HG03045 (cell line): Measurements from ENCODE around the gene MRFAP1L1.
"Not testable (repeated sequence)": the region's sequence is repeated elsewhere in the genome, so short reads cannot be mapped to it uniquely, and the experiment has no call there.

Experiments used
- ATAC-seq: cut with Tn5 transposase; IDR thresholded peaks from one replicate; pipeline ENCODE4 v1.9.1; 2021; ENCODE audit warnings: mild to moderate bottlenecking, moderate library complexity; ENCODE audit not compliant: unreplicated experiment

MRFAP1L1 gene

DNA sequence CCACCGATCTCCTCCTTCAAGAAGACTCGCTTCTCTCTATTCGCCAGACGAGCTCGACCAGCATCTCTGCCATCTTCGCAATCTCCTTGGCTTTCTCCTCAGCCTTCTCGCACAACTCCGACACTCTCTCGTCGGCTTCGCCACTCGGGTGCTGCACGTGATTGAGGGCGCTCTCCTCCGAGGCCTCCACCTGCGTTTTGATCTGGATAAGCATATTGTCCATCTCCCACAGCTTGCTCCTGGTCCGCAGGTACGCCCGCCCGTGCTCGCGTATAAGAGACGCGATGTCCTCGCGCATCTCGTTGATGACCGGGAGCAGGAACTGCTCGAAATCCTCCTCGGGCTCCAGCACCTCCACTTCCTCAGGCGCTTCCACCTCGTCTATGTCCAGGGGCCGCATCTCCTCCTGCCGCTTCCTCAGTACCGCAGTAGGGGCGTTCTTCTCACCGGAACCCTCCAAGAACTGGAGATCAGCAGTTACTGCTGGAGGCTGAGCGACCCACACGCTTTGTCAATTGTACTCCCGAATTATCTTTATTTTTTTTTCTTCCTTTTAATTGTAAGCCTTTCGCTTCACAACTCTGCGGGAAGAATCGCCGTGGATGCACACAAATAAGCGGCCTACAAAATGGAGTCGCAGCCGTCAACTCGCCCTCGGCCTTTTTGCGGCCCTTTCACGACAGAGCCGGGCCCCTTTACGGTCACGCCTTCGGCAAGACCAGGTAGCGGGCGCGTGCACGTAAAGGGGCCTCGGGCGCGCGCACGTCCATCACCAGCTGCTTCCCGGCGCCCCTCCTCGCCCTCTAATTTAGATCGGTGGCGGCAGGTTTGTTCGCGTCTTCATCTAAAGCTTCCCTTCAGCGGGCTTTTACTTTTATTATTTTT lies at the start of gene MRFAP1L1:
Gene MRFAP1L1 (minus strand): TSS at position 636 of the 885 bp plus-strand sequence. CDS start 236 bp downstream, at position 400.
- peak; percentile 60 for ATAC-seq

DNA sequence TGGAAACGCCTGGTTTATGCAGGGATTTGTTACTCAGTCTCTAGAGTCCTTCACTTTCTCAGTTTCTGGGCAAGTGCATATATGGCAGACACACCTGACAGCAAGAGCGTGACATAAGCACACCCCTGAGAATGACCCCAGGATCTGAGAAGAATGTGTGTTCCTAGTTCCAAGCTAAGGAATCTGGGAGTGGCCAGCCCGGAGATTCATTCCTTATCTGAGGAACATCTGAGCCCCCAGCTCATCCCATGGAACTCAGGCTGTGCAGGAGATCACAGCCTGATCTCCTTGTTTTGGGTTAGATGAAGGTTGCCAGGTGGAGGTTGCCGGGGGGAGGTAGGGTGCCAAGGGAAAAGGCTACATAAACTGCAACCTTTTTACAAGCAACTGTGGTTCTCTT lies 49.1 kb upstream of the MRFAP1L1 start:
- no peak for ATAC-seq

DNA sequence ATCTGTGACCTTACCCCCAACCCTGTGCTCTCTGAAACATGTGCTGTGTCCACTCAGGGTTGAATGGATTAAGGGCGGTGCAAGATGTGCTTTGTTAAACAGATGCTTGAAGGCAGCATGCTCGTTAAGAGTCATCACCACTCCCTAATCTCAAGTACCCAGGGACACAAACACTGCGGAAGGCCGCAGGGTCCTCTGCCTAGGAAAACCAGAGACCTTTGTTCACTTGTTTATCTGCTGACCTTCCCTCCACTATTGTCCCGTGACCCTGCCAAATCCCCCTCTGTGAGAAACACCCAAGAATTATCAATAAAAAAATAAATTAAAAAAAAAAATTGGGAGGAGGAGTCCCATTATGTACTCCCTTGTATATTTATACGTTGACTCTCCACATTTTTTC lies 46.7 kb upstream of the MRFAP1L1 start:
- ATAC-seq, result not testable (repeated sequence)

DNA sequence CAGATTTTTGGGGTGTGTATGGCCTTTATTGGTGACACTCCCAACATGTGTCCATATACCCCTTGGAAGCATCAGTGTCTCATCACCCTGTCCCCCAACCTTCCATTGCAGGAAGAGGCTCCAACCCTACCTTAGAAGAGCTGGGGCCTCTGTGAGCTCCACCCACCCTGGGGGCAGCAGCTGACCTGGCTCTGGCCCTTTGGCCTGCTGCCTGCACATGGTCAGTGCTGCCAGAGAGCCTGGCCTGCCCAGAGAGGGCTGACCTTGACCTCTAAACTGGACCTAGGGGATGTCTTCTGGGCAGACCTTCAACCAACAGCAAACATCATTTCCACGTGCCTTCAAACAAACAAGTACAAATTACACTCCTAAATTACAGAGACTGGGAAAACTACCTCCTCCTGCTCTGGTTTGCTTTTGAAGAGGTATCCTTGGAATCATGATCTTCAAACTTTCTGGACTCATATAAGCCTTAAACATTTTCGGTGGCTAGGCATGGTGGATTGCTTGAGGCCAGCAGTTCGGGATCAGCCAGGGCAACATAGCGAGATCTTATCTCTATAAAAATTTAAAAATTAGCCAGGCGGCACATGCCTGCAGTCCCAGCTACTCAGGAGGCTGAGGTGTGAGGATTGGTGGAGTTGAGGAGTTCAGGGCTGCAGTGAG lies 45.6 kb upstream of the MRFAP1L1 start:
- no peak for ATAC-seq

DNA sequence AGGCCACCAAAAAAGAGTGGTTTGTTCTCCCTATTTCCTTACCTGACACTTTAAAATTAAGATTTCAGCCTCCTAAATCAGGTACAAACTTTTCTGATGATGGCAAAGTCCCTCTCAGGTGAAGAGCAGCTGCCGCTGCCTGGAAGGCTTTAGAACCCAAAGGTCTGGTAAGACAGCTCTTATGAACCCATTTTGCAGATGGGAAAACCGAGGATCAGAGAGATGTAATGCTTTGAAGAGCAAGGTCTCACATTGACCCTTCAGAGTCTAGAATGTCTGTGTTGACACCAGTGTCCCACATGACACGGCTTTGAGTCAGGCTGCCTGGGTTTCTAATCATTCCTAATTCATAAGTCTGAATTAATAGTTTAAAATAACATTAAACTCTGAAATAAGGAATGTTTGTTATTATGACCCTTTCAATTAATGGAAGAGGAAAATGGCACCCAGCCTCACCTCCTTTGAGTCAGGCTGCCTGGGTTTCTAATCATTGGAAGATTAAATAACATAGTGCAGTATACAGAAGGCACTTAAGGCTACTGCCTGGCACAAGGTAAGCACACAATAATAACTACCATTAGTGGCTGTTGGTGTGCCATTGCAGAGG lies 44.9 kb upstream of the MRFAP1L1 start:
- ATAC-seq, result no peak

DNA sequence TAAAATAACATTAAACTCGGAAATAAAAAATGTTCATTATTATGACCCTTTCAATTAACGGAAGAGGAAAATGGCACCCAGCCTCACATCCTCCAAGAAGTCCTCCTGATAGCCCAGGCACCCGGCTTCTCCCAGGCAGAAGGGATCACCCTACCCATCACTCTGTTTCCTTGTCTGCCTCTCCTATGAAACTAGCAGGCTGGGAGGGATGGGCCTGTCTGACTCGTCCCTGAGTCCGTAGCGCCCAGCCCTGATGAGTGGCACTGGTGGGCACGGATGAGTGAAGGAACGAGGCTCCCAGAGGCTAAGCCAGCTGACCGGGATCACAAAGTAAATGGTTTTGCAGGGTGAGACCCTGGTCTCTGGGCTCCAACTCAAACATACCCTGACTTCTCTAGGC lies 44.2 kb upstream of the MRFAP1L1 start:
- ATAC-seq, result no peak

DNA sequence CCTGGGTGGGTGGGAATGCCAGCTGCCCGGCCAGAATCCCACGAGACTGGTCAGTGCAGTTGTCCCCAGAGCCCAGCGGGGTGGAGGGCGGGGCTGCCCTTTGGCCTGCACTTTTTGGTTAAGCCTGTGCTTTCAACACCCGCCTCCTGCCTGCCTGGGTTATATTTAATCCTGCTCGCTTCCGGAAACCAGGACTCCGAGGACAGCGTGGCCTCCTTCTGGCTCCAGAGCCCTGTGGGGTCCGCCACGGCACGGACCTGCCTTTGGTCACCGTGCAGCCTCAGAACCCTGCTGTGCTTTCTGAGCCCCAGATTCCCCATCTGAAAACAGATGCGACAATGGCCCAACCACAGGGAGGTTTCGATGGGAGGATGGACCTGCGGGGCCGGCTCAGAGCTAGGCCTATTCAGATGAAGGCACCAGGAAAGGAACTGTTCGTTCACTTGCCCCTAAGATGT lies 43.5 kb upstream of the MRFAP1L1 start:
- ATAC-seq, result no peak

DNA sequence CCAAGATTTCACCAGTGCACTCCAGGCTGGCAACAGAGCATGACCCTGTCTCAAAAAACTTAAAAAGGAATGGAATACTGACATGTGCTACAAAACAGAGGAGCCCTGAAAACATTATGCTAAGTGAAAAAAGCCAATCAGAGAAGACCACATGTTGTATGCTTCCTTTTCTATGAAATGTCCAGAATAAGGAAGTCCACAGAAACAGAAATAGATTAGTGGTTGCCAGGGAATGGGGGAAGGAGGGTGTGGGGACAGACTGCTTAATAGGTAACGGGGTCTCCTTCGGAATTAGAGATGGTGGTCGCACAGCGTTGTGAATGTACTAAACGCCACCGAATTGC lies 42.8 kb upstream of the MRFAP1L1 start:
- ATAC-seq, result no peak

DNA sequence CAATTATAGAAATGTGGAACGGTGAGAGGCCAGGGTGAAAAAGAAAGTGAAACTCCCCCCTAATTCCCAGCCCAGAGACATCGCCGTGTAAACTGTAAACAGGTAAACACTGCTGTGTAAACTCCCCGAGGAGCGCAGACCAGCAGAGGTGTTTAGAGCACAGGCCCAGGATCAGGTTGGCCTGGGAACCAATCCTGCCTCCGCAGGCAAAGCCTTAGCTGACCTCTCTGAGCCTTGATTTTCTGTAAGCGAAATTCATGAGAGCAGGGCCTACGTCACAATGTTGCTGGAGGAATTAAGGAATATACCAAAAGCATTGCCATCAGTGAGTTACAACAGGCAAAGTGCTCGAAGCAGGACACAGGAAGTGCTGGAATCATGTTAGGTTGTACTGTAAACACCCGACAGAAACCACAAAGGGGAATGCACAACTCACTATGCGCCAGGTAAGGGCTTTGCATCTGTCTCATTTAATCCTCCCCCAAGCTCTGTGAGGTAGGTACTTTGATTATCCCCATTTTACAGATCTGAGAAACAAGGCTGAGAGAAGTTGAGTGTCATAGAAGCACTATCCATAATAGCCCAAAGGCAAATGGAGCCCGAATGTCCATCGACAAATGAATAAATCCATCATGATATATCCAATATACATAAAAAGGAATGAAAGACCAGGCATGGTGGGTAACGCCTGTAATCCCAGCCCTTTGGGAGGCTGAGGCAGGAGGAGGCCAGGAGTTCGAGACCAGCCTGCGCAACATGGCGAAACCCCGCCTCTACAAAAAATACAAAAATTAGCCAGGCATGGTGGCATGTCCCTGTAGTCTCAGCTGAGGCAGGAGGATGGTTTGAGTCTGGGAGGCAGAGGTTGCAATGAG lies 42.2 kb upstream of the MRFAP1L1 start:
- no peak for ATAC-seq

DNA sequence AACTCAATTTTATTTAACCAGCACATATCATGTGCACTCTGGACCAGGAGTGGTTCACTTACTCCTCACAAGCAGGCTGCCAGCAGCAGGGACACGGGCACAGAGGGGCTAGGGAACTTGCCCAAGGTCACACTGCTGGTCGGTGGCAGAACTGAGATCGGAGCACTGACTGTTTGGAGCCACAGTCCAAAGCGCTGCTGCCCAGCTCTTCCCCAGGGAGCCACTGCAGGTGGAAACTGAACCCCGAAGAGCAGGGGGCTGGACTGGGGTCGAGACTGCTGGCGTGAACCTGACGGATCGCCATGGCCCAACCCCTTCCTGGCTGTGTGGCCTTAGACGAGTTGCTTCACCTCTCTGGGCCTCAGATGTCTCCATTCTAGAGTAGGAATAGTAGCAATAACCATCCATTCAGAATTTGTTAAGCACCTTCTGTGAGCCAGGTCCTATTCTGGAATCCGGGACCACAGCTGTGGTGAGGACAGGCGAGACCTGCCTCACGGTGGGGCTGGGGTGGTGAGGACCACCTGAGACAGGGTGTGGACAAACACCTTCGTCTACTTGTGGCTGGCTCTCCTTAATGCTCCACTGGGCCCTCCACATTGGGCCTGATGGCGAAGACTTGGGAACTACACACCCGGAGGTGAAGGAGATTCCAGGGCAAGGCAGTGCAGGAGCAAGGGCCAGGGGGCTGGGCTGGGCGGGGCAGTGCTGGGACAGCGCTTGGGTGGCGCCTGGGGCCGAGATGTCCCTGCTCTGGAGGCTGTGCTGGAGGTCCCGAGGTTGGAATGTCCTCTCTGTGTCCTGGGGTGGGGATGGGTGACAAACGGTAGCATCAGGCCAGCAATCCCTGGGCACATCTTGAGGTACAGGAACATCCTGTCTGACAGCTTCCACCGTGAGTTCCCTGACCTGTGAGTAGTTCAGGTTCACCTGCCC lies 40.9 kb upstream of the MRFAP1L1 start:
- ATAC-seq, result no peak

DNA sequence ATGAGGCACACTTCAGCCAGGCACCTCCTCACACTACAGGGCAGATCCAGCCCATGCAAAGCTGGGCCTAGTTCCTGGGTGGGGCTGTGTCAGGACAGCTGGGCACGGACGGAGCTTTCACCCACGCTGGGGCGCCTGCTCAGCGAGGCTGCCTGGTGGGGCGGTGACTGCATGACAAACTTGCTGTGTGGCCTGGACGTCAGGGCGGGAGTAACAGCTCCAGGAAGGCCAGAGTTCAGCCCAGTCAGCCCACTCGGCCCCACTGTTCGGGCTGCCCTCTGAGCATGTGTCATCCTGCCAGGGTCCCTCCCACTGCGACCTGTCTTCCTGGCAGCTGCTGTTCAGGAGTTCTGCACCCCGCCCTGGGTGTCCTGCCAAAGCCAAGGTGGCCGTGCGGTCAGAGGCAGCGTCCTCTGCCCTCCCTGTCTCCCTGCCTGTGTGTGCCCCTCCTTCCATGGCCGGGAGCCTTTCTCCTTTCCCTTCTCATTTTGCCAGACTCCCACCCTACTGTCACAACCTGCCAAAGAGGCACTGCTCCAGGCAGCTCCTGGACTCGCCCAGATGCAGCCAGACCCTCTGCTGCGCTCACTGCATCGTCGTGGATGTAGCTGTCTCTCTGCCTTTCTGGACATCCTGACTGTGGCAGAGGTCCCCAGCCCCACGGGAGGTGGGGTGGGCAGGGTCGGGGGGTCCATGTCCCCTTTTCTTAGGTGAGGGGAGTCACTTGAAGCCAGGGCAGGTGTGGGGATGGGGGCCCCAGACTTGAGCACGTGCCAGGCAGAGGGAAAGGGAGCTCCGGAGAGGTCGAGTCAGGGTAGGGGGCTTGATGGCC lies 39.9 kb upstream of the MRFAP1L1 start:
- ATAC-seq, result no peak

DNA sequence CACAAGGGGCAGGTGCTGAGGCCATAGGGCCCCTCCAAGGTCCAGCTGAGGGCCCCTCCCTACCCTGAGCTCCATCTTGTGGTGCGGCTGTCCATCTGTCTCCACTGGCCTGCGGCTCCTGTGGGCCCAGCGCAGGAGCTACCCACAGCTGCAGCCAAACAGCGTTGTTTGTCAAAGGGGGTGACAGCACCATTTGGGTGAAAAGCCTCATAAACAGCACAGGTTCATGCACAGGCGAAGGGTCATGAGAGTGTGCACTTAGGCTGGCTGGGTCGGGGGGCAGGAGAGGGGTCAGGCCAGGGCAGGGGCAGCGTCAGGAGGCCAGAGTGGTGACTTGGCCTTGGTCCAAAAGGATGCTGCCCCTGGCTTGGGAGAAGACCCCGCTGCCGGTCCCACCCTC lies 38.6 kb upstream of the MRFAP1L1 start:
- ATAC-seq, result no peak

DNA sequence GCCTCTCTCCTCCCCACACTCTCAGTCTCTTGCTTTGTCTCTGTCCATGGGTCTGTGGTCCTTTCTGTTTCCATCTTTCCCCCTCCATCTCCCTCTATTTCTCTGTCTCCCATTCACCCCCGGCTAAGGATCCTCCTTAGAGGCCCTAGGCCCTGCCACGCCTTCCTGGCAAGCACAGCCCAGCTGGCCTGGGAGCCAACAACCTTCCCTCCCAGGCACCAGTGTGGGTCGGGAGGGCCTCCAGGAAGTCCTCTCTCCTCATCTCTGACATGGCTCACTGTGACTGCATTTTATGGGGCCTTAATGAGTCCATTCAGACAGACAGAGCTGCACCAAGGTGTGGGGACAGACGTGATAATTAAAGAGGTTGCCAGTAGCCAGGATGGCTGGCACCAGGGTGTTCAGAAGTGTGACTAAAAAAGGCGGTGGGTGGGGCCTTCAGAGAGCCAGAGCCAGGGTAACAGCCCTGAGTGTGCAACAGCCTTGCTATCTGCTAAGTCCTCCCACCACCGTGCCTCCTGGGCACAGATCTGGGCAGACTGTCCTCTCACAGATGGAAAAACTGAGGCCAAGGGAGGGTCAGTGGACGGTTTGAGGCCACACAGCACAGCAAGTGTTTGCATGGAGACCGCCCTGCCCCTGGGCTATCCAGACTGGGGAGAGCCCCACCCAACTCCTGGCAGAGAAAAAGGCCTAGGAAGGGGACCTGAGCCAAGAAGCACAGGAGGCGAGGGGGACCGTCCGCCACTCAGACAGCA lies 37.8 kb upstream of the MRFAP1L1 start:
- ATAC-seq, result no peak

DNA sequence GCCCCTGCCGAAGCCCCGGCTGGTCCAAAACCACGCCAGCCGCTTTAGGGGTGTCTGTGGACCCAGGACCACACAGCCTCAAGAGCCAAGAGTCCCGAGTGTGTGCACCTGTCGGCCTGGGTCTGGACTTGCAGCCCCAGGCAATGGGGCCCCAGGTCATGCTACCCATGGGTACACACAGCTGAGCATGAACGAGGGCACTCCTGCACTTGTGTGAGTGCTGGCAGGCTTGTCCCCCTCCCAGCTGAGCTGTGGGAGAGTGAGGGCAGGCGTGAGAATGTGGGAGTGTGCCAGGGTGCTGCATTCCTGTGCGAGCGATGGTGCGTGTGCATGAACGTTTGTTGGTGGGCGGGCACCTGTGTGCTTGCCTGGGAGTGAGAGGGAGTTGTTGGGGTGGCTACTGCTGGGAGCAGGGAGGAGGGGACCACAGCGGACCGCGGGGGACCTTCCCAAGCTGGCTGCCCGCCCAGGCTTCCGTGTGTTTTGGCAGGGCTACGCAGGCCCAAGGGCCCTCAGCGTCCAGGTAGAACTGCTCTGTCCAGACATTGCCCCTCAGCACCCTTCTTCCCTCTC lies 37.1 kb upstream of the MRFAP1L1 start:
- ATAC-seq, result no peak

DNA sequence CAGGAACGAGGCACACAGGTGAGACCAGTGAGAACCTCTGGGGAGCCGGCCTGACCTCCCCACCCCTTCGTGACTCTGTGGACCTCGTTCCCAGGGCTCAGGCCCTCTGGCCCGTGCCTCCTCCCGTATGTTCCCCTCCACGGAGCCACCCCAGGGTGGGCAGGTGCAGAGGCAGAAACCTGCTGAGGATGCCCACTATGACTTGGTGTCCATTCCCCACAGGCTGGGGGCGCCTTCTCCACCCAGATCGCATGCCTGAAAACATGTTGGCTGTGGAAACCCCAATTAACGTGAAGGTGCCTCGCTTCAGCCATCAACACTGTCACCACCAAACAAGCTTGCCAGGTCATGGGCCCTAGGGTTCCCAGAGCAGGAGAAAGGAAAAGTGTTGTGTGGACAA lies 33.3 kb upstream of the MRFAP1L1 start:
- ATAC-seq, result no peak

DNA sequence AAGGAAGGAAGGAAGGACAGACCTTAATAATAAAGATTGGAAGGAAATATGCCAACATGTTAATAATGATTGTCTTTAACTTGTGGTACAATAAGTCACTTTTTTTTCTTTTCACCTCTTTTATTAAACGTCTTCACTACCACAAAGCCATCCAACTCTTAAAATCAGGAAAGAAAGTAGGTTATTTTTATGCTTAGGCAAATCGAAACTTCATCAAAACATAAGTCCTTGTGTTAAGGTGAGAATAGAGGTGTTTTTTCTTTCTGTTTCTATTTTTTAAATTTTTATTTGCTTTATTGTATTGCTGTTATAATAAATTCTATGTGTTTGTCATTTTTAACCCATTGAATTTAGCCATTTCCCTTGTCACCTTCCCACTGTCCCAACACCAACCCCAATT lies 32.8 kb upstream of the MRFAP1L1 start:
- no peak for ATAC-seq

DNA sequence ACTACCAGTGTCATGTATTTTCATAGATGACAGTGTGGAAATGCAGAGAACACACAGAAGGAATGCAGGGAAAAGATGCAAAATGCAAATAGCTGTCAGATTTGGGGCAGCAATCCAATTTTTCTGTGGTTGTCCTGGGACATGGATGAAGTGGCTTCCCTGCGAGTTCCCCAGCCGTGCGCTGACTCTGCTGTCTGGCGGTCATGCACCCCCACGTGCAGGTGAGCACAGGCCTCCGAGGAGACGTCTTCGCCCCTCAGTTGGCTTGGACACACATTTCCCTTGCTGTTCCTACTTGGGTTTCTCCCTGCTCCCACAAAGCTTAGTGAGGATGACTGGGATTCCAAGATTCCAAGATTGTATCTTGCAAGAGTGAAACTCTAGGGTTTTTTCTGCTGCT lies 30.7 kb upstream of the MRFAP1L1 start:
- ATAC-seq, result no peak

DNA sequence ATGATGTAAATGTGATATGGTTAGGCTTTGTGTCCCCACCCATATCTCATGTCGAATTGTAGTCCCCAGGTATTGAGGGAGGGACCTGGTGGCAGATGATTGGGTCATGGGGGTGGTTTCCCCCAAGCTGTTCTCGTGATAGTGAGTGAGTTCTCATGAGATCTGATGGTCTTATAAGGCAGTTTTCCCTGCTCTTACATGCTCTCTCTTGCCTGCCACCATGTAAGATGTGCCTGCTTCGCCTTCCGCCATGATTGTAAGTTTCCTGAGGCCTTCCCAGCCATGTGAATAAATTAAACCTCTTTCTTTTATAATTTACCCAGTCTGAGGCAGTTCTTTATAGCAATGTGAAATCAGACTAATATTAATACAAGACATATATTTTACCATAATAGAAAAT lies 30.3 kb upstream of the MRFAP1L1 start:
- ATAC-seq, result no peak
